GM12878 (cell line): Measurements from ENCODE around the gene SMG9. TPM values are rescaled to one million over a fixed set of nuclear protein-coding genes. Genes with fewer than 3 reads are reported as not detected.

Experiments used
- ATAC-seq: fragments of 200-7000 bp; cut with Tn5 transposase; 3 replicates; pipeline ENCODE4 v1.9.1; 2020; ENCODE audit warnings: mild to moderate bottlenecking, moderate library complexity
- BruUV-seq: library from RNA; stranded (reverse); fragments of 400-500 nt; replicated peaks from 2 replicates; lab custom pipeline; 2021; lab: Mats Ljungman, UMichigan
- CTCF ChIA-PET: fragments of 300-600 bp; sonication (Branson Sonifier 250); formaldehyde crosslinking; extraction: SDS; loops from one replicate; lab custom pipeline; 2021; ENCODE audit warnings: inconsistent platforms; lab: Yijun Ruan, JAX
- POLR2A ChIA-PET: fragments of 350-600 bp; formaldehyde crosslinking; extraction: SDS; loops from one replicate; lab custom pipeline; 2021; ENCODE audit warnings: inconsistent platforms; lab: Charles Lee
- RAD21 ChIA-PET: fragments of 300-600 bp; sonication (Branson Sonifier 250); formaldehyde crosslinking; loops from one replicate; lab custom pipeline; 2023; ENCODE audit warnings: antibody characterized with exemption; ENCODE audit not compliant: unreplicated experiment; lab: Charles Lee
- SMC1A ChIA-PET: fragments of 300-600 bp; sonication (Branson Sonifier 250); formaldehyde crosslinking; loops from one replicate; lab custom pipeline; 2023; ENCODE audit not compliant: unreplicated experiment, uncharacterized antibody; lab: Charles Lee
- DNase-seq: peaks from one replicate; pipeline ENCODE4 v3.0.0-alpha.2; 2011; ENCODE audit warnings: low read depth, low spot score
- FAIRE-seq: peaks from 3 replicates; lab custom pipeline; 2011; peaks lifted over from hg19 to GRCh38; lab: Jason Lieb, UNC
- H2AFZ ChIP-seq: 2 replicates; pipeline ENCODE4 v1.6.0; 2011; ENCODE audit warnings: low read depth, low read length, control low read depth; ENCODE audit not compliant: control insufficient read depth
- H3K27ac ChIP-seq: 2 replicates; pipeline ENCODE4 v1.5.1; 2011; ENCODE audit warnings: control low read depth; ENCODE audit not compliant: control insufficient read depth, insufficient read depth
- H3K27me3 ChIP-seq, 2 experiments: replicated peaks in 1 of 2; 2 replicates each; pipeline versions ENCODE4 v1.6.0 to v1.6.1; 2011; ENCODE audit warnings: low read length in 1 of 2; ENCODE audit not compliant: control insufficient read depth in 2 of 2, insufficient read depth in 2 of 2
- H3K36me3 ChIP-seq, 2 experiments: 2 replicates each; pipeline ENCODE4 v1.5.1; 2011; ENCODE audit warnings: low read length in 1 of 2; ENCODE audit not compliant: control insufficient read depth in 2 of 2, insufficient read depth in 2 of 2
- H3K4me1 ChIP-seq: 2 replicates; pipeline ENCODE4 v1.6.1; 2011; ENCODE audit warnings: mild to moderate bottlenecking, low read length, moderate library complexity, mixed read lengths; ENCODE audit not compliant: control insufficient read depth, insufficient read depth
- H3K4me2 ChIP-seq: 2 replicates; pipeline ENCODE4 v1.6.0; 2011; ENCODE audit warnings: control low read depth; ENCODE audit not compliant: control insufficient read depth, insufficient read depth
- H3K4me3 ChIP-seq: fragments of 200-600 bp; sonication (generic); 2 replicates; pipeline ENCODE4 v1.5.1; 2016
- H3K79me2 ChIP-seq: 2 replicates; pipeline ENCODE4 v1.6.0; 2011; ENCODE audit warnings: low read length; ENCODE audit not compliant: control insufficient read depth, insufficient read depth
- H3K9ac ChIP-seq: 2 replicates; pipeline ENCODE4 v1.8.0; 2011; ENCODE audit warnings: low read length, control low read depth, mixed read lengths; ENCODE audit not compliant: control insufficient read depth, insufficient read depth
- H3K9me3 ChIP-seq: replicated peaks from 3 replicates; pipeline ENCODE4 v1.5.1; 2011; ENCODE audit warnings: mild to moderate bottlenecking, low read length; ENCODE audit not compliant: control insufficient read depth, insufficient read depth
- H4K20me1 ChIP-seq: 2 replicates; pipeline ENCODE4 v1.6.0; 2011; ENCODE audit not compliant: control insufficient read depth, insufficient read depth
- ATF3 ChIP-seq: IDR thresholded peaks from 2 replicates; pipeline ENCODE4 v1.6.1; 2011; ENCODE audit warnings: low read depth, mild to moderate bottlenecking, low read length, moderate library complexity, borderline replicate concordance; ENCODE audit errors: extremely low read depth
- BRCA1 ChIP-seq: IDR thresholded peaks from 2 replicates; pipeline ENCODE4 v1.6.1; 2011; ENCODE audit warnings: low read depth, low read length, improper control_type of control experiment
- CHD4 ChIP-seq: fragments of 200-600 bp; sonication (generic); IDR thresholded peaks from 2 replicates; pipeline ENCODE4 v1.6.1; 2016; ENCODE audit warnings: mild to moderate bottlenecking
- LARP7 ChIP-seq: fragments of 450-650 bp; IDR thresholded peaks from 2 replicates; pipeline ENCODE4 v1.6.1; 2017; ENCODE audit warnings: mild to moderate bottlenecking
- MTA2 ChIP-seq: fragments of 450-650 bp; IDR thresholded peaks from 2 replicates; pipeline ENCODE4 v1.6.1; 2016; ENCODE audit warnings: low read depth, mild to moderate bottlenecking, moderate library complexity
- REST ChIP-seq: IDR thresholded peaks from 2 replicates; pipeline ENCODE4 v1.6.1; 2012; ENCODE audit warnings: mild to moderate bottlenecking, low read depth, low read length
- SMC3 ChIP-seq: IDR thresholded peaks from 2 replicates; pipeline ENCODE4 v1.6.1; 2011; ENCODE audit warnings: low read length, improper control_type of control experiment, borderline replicate concordance
- SP1 ChIP-seq: IDR thresholded peaks from one replicate; pipeline ENCODE4 v1.6.1; 2011; ENCODE audit warnings: low read depth, low read length
- USF1 ChIP-seq: IDR thresholded peaks from 2 replicates; pipeline ENCODE4 v1.6.1; 2011; ENCODE audit warnings: borderline replicate concordance, low read depth, mild to moderate bottlenecking, moderate library complexity, mixed read lengths, low read length; ENCODE audit not compliant: insufficient read depth; ENCODE audit errors: extremely low read length
- ZBED1 ChIP-seq: IDR thresholded peaks from 2 replicates; pipeline ENCODE4 v1.6.1; 2016; ENCODE audit warnings: borderline replicate concordance
- ZBTB33 ChIP-seq: fragments of 450-650 bp; IDR thresholded peaks from 2 replicates; pipeline ENCODE4 v1.6.1; 2017; ENCODE audit warnings: mild to moderate bottlenecking
- ZNF274 ChIP-seq: IDR thresholded peaks from one replicate; pipeline ENCODE4 v1.8.0; 2011; ENCODE audit not compliant: insufficient read length, insufficient read depth
- WGBS: methylation state at CpG from one replicate; pipeline ENCODE4 v1.1.6; 2016; ENCODE audit warnings: low lambda C conversion rate; ENCODE audit not compliant: insufficient replicate concordance, insufficient coverage; ENCODE audit errors: missing lambda C conversion rate; 5-methylcytosine and 5-hydroxymethylcytosine counted together
- in situ Hi-C: fragments of 300-500 bp; cut with MboI; formaldehyde crosslinking; loops from 9 replicates; pipeline ENCODE4 v1.14.3; 2018; ENCODE audit warnings: mixed read lengths
- intact Hi-C: fragments of 100-400 bp; cut with micrococcal nuclease; formaldehyde crosslinking; loops from one replicate; pipeline ENCODE4 v1.14.2; 2022; ENCODE audit not compliant: unreplicated experiment
- polyA plus RNA-seq, 11 experiments: library from polyadenylated mRNA; depleted of rRNA in 4 of 11; unstranded in 6 of 11; stranded (reverse) in 5 of 11; fragments of >200 nt; fragmentation: Nextera tagmentation in 4 of 11; fragmentation: Illumina TruSeq in 1 of 11; extraction: Ambion mirVana in 4 of 11; extraction: Trizol in 1 of 11; gene quantifications; 1 replicate in 1 of 11; 2 replicates in 10 of 11; pipeline versions ENCODE4 v1.2.1 to v1.2.3, GENCODE V29; 2011 to 2016; ENCODE audit warnings: inconsistent platforms in 2 of 11, missing spikeins in 2 of 11, low read depth in 1 of 11
- total RNA-seq, 4 experiments: library from RNA; depleted of rRNA in 3 of 4; stranded (reverse); fragments of >200 nt in 3 of 4; fragmentation: Illumina TruSeq in 1 of 4; extraction: Trizol in 1 of 4; gene quantifications; 2 replicates each; pipeline versions ENCODE4 v1.2.1 to v1.2.3, GENCODE V29; 2013 to 2021

SMG9 gene
- total and polyA plus RNA-seq, 10 of the 15 experiments (the other 5 are each of a cell fraction or from before 2014, with no cell fraction given): 0.69 to 52.2 (median 28.1) TPM

- Histone ChIP-seq H3K27me3 (no peaks in the 10 kb centered on the region), H2AFZ (no peak overlapping the region), H3K9ac (no peak overlapping the region), H3K79me2 (peaks cover 53% of the 10 kb centered on the region), H3K4me1 (peaks cover 30% of the 10 kb centered on the region), H3K4me3 (no peak overlapping the region), H3K36me3 (peaks cover 25 to 31% of the 10 kb centered on the region in 2 experiments), H3K4me2 (peak overlapping the region; percentile 96; the same call in 1 of the 2 replicates), H3K9me3 (no peaks in the 10 kb centered on the region), H4K20me1 (no peaks in the 10 kb centered on the region), H3K27ac (peak overlapping the region; percentile 25; the same call in 1 of the 2 replicates)
- POLR2A ChIA-PET: interaction anchor here (0.5 to 8.4 kb wide), 3 partner anchors 15 to 247 kb away, joined by 5 to 389 read pairs (median 79); partner anchors contain the start of gene SMG9
- intact Hi-C loops (no loop called here), in situ Hi-C loops (no loop called here)
- no peak for FAIRE-seq
- no peak for ATAC-seq
- WGBS: 89% methylated on average over 7 of the region's 7 CpGs
- no peak for DNase-seq
- RAD21 ChIA-PET: interaction anchor here (0.5 to 7.4 kb wide), 5 partner anchors 10 to 106 kb away, joined by 3 to 148 read pairs (median 117); partner anchors contain the start of genes PLAUR and SMG9
- BruUV-seq: no TSS peak
- SMC1A ChIA-PET: interaction anchor here (6.0 to 8.3 kb wide), 3 partner anchors 15 to 106 kb away, joined by 43 to 325 read pairs (median 69); partner anchors contain the start of genes PLAUR and SMG9
- CTCF ChIA-PET: interaction anchor here (1.0 to 9.2 kb wide), 5 partner anchors 9 to 107 kb away, joined by 3 to 324 read pairs (median 5); partner anchors contain the start of gene SMG9
- TF ChIP-seq BRCA1: no peak
- TF ChIP-seq USF1: no peak
- no peak for TF ChIP-seq CHD4
- no peak for TF ChIP-seq LARP7
- TF ChIP-seq ZBED1: no peak
- no peak for TF ChIP-seq ZBTB33
- TF ChIP-seq SMC3: no peak
- no peak for TF ChIP-seq ATF3
- no peak for TF ChIP-seq MTA2
- no peak for TF ChIP-seq SP1
- no peak for TF ChIP-seq REST
- no peak for TF ChIP-seq ZNF274
Observed at GRCh38 chr19:43775299-43775890, 20.6 kb upstream of the SMG9 start.
